PC-9 (cell line): ENCODE measurements around the gene ZFP36L1.

Experiments used
- EZH2 ChIP-seq: fragments of 200-600 bp; sonication (generic); IDR thresholded peaks from 2 replicates; pipeline ENCODE4 v1.8.0; 2017; ENCODE audit warnings: antibody characterized with exemption, low read depth
- TF ChIP-seq, protein P1 (sequence below): fragments of 200-600 bp; sonication (generic); conservative IDR thresholded peaks from 2 replicates; pipeline ENCODE4 v1.6.1; 2017; ENCODE audit warnings: mixed run types, antibody characterized with exemption, mild to moderate bottlenecking, moderate library complexity

DNA sequence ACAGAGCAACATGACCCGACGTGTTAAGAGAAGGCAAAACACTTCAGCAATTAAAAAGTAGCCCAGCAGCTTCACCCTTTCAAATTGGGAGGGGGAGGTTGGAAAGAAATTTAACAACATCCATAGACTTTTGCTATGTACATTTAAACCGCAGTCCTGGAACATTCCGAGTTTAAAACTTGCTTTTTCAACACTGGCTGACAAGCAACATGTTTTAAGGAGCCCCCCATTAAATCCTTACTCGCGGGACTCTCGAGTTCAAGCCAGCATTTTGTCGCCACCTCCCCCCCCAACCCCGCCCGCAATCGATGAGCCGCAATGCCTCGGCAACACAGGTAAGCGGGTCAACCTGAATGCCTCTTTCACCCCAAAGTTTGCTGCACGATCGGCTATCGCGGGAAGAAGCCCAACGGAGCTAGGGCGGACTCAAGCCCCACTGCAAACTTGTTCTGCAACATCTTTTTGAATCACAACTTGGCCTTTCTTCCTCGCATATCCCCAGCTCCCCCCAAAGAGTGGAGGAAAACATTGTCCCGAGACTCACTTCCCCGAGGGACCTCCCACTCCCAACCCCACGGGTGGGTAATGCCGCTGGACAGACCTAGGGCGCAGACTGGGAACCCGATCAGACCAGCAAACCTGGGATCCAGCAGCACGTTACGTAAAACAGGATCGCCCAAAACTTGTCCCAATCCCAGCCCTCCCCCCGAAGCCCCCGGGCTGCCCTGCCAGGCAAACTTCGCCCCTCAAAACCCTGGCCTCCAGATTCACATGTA, 777 bp downstream of the ZFP36L1 start:
- TF ChIP-seq, protein P1, sequence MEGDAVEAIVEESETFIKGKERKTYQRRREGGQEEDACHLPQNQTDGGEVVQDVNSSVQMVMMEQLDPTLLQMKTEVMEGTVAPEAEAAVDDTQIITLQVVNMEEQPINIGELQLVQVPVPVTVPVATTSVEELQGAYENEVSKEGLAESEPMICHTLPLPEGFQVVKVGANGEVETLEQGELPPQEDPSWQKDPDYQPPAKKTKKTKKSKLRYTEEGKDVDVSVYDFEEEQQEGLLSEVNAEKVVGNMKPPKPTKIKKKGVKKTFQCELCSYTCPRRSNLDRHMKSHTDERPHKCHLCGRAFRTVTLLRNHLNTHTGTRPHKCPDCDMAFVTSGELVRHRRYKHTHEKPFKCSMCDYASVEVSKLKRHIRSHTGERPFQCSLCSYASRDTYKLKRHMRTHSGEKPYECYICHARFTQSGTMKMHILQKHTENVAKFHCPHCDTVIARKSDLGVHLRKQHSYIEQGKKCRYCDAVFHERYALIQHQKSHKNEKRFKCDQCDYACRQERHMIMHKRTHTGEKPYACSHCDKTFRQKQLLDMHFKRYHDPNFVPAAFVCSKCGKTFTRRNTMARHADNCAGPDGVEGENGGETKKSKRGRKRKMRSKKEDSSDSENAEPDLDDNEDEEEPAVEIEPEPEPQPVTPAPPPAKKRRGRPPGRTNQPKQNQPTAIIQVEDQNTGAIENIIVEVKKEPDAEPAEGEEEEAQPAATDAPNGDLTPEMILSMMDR = 0 out of 2 replicates have a peak, but pooled peaks have one; percentile 12
- TF ChIP-seq EZH2 = no peak
